Stimulated activated CD4-positive, alpha-beta T cell treated with anti-CD3 and anti-CD28 coated beads, TNF-alpha, amount 100 ng/mL, for 4 hours (primary cell): ENCODE results near the gene NXF1.
"Not testable (repeated sequence)": the region's sequence is repeated elsewhere in the genome, so short reads cannot be mapped to it uniquely, and the experiment has no call there.

Source experiments
- DNase-seq, 3 experiments: peaks; one replicate each; pipeline ENCODE4 v3.0.0-alpha.2; 2020; ENCODE audit warnings: low read depth in 3 of 3

The NXF1 gene

DNA sequence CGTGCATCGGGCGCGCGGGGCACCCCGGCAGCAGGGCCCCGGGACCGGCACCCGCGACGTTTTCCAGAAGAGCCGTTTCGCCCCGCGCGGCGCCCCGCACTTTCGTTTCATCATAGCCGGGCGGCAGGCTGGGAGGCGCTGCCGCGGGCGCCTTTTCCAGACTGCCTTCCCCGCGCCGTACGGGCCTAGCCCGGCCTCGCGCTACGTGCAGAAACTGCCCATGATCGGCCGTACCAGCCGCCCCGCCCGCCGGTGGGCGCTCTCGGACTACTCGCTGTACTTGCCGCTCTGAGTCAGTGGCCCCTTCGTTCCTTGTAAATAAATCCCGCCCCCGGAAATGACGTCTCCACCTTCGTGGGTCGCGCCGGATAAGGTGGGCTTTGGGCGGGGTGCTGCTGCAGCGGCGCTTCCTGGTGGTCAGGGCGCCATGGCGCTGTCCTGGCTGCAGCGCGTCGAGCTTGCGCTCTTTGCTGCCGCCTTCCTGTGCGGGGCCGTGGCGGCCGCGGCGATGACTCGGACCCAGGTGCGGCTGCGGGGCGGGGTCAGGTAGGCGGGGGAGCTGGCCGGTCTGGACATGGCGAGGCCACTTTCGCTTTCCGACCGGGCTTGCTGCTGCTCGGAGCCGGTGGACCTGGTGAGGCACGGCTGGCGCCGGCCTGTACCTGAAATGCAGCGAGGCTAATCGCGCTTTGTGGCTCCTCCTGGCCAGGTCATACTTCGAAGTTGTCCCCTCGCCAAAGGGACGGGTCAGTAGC is 18.1 kb downstream of the NXF1 start, which contains the start of gene TMEM179B:
Gene TMEM179B, plus strand, starts transcription at position 398 of the 755 bp plus-strand sequence. Its CDS starts 30 bp downstream, at position 428.
- peak; percentile 92 to 97 (median 97) for DNase-seq

DNA sequence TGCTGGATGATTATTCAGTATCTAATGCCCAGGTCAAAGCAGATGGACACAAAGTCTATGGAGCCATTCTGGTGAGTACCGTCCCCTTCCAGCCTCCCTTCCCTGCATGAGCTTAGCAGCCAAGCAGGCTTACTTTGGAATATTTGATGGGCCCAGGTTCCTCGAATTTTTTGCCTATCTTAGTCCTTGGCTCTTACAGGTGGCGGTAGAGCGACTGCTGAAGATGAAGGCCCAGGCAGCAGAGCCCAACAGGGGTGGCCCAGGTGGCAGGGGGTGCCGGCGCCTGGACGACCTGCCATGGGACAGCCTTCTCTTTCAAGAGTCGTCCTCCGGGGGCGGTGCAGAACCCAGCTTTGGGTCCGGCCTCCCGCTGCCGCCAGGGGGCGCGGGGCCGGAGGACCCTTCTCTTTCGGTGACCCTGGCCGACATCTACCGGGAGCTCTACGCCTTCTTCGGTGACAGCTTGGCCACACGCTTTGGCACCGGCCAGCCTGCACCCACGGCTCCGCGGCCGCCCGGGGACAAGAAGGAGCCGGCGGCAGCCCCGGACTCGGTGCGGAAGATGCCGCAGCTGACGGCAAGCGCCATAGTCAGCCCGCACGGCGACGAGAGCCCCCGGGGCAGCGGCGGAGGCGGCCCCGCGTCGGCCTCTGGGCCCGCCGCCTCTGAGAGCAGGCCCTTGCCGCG is 18.8 kb downstream of the NXF1 start:
- peak; percentile 70 to 74 (median 73) for DNase-seq

DNA sequence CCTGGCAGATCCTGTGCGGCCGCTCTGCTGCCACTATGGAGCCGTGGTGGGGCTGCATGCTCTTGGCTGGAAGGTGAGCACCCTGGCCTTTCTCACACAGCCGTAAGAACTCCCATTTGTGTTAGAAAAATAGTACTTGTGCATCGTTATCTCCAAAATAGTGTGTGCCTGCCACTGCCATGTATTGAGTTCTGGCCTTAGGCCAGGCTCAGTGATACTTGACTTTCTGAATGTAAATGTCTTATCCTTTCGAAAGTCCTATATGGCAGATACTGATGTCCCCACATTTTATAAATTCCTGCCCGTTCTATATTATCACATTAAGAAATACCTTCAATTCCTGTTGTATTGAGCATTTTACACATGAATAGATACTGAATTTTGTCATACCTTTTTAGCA is 22.5 kb downstream of the NXF1 start:
- DNase-seq = no peak

DNA sequence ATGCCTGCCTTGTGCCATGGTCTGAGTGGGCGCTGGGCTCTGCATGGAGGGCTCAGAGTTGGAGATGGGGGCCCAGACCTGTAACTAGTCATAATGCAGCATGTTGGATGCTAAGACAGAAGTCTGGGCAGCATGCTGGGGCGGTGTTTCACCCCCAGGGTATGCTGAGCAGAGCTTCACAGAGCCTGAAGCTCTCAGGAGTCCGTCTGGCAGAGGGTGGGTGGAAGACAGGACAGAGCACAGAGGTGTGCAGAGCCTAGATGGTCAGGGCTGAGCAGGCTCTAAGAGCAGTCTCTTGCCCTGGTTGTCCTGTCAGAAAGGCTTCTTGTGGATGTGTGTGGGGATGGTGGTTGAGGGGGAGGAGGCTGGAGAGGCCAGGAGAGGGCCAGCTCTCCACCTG is 26.8 kb downstream of the NXF1 start:
- DNase-seq = no peak

DNA sequence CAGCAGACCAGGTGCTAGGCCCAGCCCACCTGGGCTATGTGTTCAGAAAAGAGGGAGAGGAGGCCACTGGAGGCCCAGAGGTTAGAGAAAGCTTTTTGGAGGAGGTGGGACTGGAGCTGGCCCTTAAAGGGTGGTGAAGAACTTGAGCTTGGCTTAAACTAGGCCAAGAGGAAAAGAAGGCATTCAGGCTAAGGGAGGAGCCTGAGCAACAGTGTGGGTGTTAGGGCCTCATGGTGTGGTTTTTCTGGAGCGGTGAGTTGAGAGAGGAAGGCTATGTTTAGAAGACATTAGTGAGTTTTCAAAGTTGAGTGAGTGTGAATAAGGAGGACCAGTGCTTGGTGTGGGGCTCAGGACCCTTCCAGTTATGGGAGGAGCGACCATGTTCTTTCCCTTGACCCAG is 27.9 kb downstream of the NXF1 start:
- DNase-seq = no peak

DNA sequence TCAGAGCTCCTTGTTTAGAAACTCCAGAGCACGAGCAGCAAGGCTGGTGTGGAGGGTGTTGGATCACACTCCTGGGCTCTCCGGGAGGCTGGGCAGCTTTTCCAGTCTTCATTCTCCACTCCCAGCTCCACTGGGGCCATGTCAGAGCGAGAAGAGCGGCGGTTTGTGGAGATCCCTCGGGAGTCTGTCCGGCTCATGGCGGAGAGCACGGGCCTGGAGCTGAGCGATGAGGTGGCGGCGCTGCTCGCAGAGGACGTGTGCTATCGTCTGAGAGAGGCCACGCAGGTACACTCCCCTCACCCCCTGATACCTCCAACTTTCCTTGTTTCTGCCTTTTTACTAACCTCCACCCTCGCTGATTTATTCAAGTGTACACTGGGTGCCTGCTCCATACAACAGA is 29.6 kb downstream of the NXF1 start:
- DNase-seq = no peak

DNA sequence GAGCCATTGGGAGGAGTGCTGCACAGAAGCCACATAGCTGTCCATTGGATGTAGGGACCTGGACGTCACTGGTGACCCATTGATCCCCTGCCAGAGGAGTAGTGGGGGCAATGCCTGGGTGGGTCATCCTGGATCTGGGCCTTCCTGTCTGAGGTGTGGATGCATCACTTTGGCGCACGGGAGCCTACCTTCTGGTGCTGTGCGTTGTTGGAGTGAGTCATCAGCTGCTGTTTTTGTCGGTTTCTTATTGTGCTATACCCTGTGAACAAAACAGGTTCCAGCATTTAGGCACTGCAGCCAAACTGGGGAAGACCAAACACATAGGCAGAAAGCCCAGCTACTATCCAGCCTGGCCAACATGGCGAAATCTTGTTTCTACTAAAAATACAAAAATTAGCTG is 30.8 kb downstream of the NXF1 start:
- no peak for DNase-seq

DNA sequence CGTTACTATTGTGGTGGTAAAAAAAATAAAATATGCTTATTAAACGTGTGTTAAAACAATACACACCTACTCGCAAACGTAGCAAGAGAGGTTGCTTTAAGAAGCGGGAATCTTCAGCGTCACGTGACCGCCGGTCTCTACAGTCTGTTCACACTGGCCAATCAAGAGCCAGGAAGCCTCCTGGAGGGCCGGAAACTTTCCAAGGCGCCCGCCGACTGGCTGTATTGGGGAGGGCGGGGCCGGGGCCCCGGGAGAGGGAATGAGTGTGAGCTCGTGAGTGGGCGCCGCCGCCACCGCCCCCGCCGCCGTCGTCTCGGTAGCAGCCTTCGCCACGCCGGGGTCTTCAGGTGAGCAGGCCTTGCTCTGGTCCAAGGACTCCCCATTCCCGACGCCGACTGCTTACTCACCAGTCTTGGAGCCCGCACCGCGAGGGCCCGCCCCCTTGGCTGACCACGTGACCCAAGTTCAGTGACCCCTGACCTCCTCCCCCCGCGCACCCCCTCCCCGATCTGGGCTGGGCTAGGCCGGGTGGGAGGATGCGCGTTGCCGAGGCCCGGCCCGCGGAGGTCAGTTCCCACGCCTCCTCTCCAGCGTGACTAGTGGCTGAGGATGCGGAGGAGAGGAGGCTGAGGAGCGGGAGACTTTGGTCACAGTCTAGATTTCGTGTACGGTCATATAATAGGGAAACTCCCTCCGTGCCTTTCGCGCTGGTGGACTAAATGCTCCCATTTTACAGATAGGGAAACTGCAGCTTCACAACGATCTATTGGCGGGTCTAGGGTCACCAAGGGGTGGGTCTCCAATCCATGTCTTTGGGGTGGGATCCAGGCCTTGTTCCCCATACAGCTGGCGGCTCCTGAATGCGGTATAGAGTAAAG is 33.9 kb downstream of the NXF1 start, which contains the start of gene TAF6L:
Gene TAF6L, plus strand, starts transcription at position 253 of the 878 bp plus-strand sequence. CDS start 4,388 bp downstream, outside the sequence.
- DNase-seq = peak; percentile 85 to 89 (median 85)

DNA sequence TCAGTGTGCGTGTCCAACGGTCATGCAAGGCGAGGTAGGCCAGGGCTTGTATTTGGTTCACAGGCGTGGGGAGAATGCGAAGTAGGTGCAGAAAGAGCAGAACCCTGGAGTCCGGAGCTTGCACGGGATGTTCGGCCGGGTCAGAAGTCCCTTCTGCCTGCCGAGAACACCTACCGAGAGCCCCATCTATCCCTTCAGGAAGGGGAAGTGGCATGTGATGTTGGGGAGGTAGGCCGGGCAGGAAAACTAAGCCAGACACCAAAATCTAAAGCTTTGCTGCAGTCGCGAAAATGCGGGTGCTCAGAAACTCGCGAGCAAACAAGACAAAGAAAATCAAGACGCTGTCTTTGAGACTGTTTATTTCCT is 34.5 kb downstream of the NXF1 start:
- DNase-seq = no peak

DNA sequence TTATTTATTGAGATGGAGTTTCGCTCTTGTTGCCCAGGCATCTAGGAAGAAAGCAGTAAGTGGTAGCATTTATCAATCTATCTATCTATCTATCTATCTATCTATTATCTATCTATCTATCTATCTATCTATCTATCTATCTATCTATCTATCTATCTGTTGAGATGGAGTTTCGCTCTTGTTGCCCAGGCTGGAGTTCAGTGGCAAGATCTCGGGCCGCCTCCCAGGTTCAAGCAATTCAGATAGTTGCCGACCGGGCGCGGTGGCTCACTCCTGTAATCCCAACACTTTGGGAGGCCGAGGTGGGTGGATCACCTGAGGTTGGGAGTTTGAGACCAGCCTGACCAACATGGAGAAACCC is 44.4 kb downstream of the NXF1 start:
- DNase-seq = not testable (repeated sequence)

DNA sequence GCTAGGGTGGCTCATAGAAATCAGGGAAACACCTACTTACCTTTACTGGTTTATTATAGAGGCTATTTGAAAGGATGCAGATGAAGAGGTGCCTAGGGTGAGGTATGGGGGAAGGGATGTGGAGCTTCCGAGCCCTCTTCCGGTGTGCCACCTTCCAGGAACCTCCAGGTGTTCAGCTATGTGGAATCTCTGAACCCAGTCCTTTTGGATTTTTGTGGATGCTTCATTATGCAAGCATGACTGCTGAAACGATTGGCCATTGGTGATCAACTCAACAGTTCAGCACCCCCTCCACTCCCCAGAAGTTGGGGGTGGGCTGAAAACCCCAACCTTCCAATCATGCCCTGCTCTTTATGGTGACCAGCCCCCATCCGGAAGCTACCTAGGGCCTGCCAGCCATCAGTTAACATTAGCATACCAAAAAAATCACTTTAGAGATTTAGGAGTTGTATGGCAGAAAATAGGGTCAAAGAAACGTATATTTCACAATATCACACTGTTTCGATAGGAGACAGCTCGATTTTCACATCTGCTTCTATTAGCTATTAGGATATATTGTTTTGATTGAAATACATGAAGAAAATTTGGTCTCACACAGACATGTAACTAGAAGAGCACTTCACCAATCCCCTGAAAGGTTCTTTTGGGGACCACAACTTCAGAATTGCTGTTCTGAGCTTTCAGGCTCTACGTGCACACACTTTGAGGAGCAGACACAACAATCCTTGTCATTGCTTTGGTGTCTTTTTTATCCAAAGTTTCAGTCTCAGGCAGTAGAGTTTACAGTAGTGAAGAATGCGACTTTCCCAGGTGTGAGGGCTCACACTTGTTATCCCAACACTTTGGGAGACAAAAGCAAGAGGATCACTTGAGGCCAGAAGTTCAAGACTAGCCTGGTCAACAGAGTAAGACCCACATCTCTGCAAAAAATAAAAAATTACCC is 47.1 kb downstream of the NXF1 start:
- DNase-seq = no peak

DNA sequence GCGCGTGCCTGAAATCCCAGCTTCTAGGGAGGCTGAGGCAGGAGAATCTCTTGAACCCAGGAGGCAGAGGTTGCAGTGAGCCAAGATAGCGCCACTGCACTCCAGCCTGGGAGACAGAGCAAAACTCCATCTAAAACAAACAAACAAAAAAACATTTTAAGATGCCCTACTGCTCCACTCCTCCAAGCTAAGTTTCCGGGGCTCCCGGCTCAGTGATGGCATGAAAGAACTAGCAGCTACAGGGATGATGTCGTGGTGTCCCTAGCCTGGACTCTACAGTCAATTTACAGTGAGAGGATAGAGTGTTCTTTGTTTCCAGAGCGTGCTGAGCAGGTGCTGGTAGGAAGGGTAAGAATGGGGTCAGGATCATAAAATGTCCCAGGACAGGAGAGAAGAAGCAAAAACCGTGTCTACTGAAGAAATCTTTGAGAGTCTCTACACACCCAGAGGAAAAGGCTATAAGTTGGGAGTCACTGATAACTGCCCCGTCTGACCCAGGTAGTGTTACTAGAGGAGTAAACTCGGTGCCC is 50.1 kb downstream of the NXF1 start:
- DNase-seq = no peak

DNA sequence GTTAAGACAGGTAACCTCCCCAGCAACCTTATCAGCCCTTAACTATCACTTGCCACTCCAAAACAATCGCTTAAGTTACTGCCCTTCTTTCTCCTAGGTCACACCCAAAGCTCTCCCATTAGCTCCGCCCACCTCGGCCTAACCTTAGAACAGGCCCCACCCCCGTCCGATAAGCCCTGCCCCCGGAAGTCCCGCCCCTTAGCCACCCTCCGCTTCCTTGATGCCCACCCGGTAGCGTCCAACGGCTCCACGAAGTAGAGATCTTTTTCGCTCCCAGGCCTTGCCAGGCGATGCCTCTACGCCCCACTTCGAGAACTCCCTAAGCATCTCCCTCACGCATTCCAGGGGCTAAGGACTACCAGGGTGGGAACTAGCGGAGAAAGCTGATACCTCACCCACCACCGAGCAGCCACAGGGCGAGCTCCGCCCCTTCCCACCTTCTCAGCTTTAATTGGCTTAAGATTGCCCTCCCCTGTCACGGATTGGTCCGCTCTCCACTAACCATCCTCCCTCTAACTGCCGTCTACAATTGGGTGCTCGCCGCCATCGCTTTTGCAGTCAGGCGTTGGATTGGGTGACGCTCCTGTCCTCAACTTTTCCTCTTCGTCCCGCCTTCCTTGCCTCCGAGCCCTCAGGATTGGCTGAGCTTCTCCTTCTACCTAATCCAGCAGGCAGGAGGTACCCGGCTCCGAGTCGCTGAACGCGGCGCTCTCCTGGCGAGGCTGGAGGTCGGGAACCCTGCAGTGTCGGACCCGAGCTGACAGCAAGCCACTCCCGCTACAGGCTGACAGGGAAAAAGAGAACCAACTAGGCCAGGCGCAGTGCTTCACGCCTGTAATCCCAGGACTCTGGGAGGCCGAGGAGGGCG is 51.3 kb downstream of the NXF1 start, which contains the start of gene ZBTB3:
Gene ZBTB3, minus strand, starts transcription at position 425 of the 868 bp plus-strand sequence. CDS start 496 bp downstream, outside the sequence.
- DNase-seq = peak; percentile 94 to 96 (median 94)

DNA sequence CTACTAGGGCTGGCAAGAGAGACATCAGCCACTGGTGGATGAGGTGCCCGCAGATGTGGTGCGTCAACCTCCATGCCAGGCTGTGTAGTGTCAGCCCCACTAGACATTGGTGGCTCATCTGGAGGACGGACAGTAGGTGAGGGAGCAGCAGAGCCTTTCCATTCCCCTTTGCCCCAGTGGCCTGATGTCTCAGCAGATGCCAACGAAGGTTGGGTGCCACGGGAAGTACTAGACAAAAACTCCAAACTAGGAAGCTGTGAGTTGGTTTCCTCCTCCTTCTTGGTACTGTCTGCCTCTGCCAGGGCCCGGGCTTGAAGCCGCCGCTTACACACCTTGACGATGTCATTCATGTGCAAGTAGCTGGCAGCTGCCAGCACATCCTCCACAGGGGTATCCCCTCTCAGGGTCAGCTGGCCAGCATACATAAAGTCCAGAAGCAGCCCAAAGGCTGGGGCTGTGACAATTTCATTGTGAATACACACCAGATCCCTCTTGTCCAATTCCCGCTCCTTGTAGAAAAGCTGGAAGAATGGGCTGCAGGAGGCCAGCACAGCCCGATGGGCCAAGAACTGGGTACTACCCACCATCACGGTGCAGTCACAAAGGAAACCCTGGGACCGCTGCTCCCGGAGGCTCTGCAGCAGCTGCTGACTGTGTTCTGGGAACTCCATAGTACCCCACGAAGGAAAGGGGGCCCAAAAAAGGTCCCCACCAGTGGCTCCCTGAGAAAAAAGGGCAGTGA is 52.1 kb downstream of the NXF1 start:
- DNase-seq = no peak

DNA sequence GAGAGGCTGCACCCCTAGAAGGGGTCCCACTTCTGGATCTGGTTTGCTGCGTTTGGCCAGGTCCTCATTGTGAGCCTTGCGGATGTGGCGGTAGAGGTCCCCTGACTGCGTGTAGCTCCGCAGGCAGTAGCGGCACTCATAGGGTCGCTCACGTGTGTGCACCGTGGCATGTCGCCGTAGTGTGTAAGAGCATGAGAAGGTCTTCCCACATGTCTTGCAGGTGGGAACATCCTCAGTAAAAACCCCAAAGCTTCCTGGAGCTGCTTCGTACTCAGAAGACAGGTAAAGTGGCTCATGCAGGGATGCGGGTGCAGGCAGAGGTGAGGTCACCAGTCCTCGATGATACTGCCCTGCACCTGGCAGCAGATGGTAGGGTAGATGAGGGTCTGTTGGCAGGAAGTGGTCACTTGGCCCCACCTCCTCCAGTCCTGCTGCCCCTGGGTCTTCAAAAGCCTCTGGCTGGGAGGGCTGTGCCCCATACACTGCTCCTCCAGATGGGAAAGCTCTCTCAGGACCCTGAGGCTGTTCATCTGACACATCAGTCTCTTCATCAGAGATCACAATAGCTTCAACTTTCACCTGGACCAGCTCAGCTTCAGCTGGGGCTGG is 53.0 kb downstream of the NXF1 start:
- DNase-seq = no peak

DNA sequence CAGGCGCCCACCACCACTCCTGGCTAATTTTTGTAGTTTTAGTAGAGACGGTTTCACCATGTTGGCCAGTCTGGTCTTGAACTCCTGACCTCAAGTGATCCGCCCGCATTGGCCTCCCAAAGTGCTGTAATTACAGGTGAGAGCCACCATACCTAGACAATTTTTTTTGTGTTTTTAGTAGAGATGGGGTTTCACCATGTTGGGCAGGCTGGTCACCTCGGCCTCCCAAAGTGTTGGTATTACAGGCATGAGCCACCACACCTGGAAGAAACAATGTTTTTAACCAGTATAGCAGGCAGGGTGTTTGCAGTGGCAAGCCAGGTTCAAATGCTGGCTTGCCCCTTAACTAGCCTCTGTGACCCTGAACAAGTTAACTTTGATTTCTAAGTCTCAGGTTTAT is 55.3 kb downstream of the NXF1 start:
- DNase-seq = not testable (repeated sequence)

DNA sequence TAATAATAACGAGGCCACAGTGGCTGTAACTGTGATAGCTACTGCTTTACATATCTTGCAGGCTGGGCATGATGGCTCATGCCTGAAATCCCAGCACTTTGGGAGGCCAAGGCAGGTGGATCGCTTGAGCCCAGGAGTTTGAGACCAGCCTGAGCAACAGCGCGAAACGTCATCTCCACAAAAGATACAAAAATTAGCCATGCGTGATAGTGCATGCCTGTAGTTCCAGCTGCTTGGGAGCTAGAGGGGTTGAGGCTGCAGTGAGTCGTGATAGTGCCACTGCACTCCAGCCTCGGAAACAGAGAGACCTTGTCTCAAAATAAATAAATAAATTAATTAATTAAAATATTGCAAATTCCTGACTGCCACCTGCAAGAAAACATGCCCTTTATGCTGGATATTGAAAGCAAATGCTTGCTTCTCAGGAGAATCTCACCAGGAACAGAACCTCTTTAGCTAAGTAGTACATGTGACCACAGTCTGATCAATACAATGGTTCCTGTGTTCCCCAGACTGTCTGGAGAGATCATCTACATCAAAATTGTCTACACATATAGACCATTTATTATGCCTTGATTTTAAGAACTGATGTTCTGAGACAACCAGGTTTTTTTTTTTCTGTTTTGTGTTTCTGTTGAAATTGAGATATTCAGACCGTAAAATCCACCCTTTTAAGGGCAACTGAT is 57.6 kb downstream of the NXF1 start:
- DNase-seq = no peak
